ENCODE measurements around the gene MED27. TPM values are rescaled to one million over a fixed set of nuclear protein-coding genes. Genes with fewer than 3 reads are reported as not detected.

Gene MED27
- total and polyA plus RNA-seq, 2 of the 13 experiments (the other 11 are each of a cell fraction or from before 2014, with no cell fraction given): 16.9 to 19.0 TPM

- no peak for TF ChIP-seq ZNF468 (CRISPR knock-in tag; IDR thresholded peaks at IDR 0.05)
- TF ChIP-seq SMAD1 (CRISPR knock-in tag; IDR thresholded peaks at IDR 0.05; ENCODE audit: borderline replicate concordance, low read depth): no peak
- TF ChIP-seq ZNF768 (CRISPR knock-in tag; IDR thresholded peaks at IDR 0.05): no peak
- no peak for TF ChIP-seq ZNF367 (CRISPR knock-in tag; IDR thresholded peaks at IDR 0.05; ENCODE audit: borderline replicate concordance)
- no peak for TF ChIP-seq ZFX (CRISPR knock-in tag; IDR thresholded peaks at IDR 0.05; ENCODE audit: low read depth)
Observed at GRCh38 chr9:131815970-131816873, 263.4 kb downstream of the MED27 start (continued).

- Histone ChIP-seq H3K27ac (ENCODE audit: extremely low read length, insufficient read depth, low read length) (no peak overlapping the region), H3K27me3 (ENCODE audit: control insufficient read depth in 1 of 2, insufficient read depth in 2 of 2, low read length in 2 of 2) (peaks cover 5 to 51% of the 10 kb centered on the region in 2 experiments; a peak in 4 of 5 replicates), H3K4me2 (ENCODE audit: low read depth, low read length) (no peak overlapping the region), H4K20me1 (ENCODE audit: insufficient read depth, low read length) (no peaks in the 10 kb centered on the region; the same call in 1 of the 2 replicates), H3K4me1 (ENCODE audit: insufficient read depth, low read length) (no peaks in the 10 kb centered on the region), H3K9ac (ENCODE audit: insufficient read depth, low read depth, low read length) (no peak overlapping the region), H3K4me3 (replicated peaks in 1 of 3; ENCODE audit: insufficient read depth in 1 of 3, low read depth in 2 of 3, low read length in 3 of 3) (no peak overlapping the region), H2AFZ (ENCODE audit: low read length) (no peak overlapping the region), H3K36me3 (replicated peaks in 1 of 2; ENCODE audit: control insufficient read depth in 1 of 2, insufficient read depth in 2 of 2, low read length in 2 of 2) (no peaks in the 10 kb centered on the region), H3K9me3 (ENCODE audit: low read length) (no peaks in the 10 kb centered on the region), H3K79me2 (ENCODE audit: insufficient read depth, low read length) (no peaks in the 10 kb centered on the region)
- no peak for ATAC-seq
- ChIA-PET POLR2A (no interaction called here), CTCF (ENCODE audit: low intra/inter-chr PET ratio, low total read pairs) (no interaction called here)
- TF ChIP-seq ZSCAN12 (CRISPR knock-in tag; IDR thresholded peaks at IDR 0.05) (no peak), ZNF607 (CRISPR knock-in tag; IDR thresholded peaks at IDR 0.05; ENCODE audit: borderline replicate concordance) (no peak), ZNF414 (CRISPR knock-in tag; IDR thresholded peaks at IDR 0.05) (no peak), YY1 (IDR thresholded peaks at IDR 0.05; ENCODE audit: insufficient read depth, insufficient replicate concordance, low read depth, low read length) (no peak), CERS6 (CRISPR knock-in tag; IDR thresholded peaks at IDR 0.05) (no peak), HNRNPUL1 (IDR thresholded peaks at IDR 0.05; ENCODE audit: low read depth, low read length) (no peak), POLR2A (IDR thresholded peaks at IDR 0.05; ENCODE audit: insufficient read depth in 1 of 2, low read depth in 2 of 2, low read length in 2 of 2) (no peak), HDAC6 (IDR thresholded peaks at IDR 0.05; ENCODE audit: low read depth, low read length) (no peak), TEAD2 (CRISPR knock-in tag; IDR thresholded peaks at IDR 0.05) (no peak), U2AF1 (optimal IDR thresholded peaks at IDR 0.05; ENCODE audit: low read depth, low read length) (no peak), DR1 (CRISPR knock-in tag; IDR thresholded peaks at IDR 0.05) (no peak), HOXA9 (CRISPR knock-in tag; IDR thresholded peaks at IDR 0.05; ENCODE audit: borderline replicate concordance) (no peak), ZNF296 (CRISPR knock-in tag; conservative IDR thresholded peaks at IDR 0.05) (no peak), ZNF350 (CRISPR knock-in tag; IDR thresholded peaks at IDR 0.05; ENCODE audit: borderline replicate concordance, low read depth) (no peak), POLR2AphosphoS5 (IDR thresholded peaks at IDR 0.05; ENCODE audit: low read depth, low read length) (no peak), PAX8 (CRISPR knock-in tag; IDR thresholded peaks at IDR 0.05; ENCODE audit: borderline replicate concordance) (no peak), ZBTB14 (CRISPR knock-in tag; IDR thresholded peaks at IDR 0.05) (no peak)
- BruUV-seq (replicated peaks): no TSS peak
- WGBS (ENCODE audit: low lambda C conversion rate): 26% methylated on average over 4 of the region's 6 CpGs
- in situ Hi-C loops (cut with HindIII; ENCODE audit: extremely low pct_ligation_motif_present, low pct_unique_long_range_greater_than_20kb) (no loop called here), intact Hi-C loops (cut with micrococcal nuclease; ENCODE audit: unreplicated experiment) (no loop called here)
- no peak for FAIRE-seq
- no peak for DNase-seq (ENCODE audit: low spot score)
Observed at GRCh38 chr9:131814707-131815106, 265.0 kb downstream of the MED27 start.
